Measurements from ENCODE around the gene C3orf38.
"Not testable (repeated sequence)": the region's sequence is repeated elsewhere in the genome, so short reads cannot be mapped to it uniquely, and the experiment has no call there.

C3orf38 gene

DNA sequence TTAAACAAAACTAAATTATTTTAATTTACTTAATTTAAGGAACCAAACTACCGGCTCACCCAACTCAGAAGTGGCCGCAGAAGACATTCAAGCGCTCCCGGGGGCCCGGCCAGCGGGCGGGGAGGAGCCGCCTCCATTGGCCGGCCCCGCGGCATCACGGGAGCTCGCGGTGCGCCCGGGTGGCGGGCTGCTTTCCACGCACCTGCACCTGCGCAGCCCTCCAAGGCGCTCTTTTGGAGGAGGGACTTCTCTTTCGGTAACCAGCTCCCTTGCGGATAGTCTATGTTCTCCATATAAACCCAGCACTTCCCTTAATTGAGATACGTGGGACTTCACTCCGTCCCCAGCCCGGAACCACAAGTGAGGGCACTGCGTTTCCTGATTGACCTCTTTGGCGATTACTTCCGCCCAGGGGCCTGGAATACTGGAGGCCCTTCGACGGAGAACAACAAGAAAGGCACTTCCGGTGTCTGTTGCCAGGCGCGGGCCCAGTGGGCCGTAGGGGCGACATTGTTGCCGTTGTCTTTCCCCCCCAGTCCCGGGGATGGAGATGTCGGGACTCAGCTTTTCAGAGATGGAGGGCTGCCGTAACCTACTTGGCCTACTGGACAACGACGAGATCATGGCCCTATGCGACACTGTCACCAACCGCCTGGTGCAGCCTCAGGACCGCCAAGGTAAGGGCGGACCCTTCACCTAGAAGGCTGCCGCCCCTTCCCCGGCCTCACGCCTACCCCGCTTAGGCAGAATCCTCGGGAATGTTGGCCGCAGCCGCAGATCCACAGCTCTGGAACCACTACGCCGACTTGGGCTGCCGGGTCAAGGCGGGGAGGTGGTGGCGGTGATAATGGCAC, at the start of gene C3orf38:
C3orf38 (plus strand) TSS at position 451 of the 854 bp plus-strand sequence; CDS start at position 545, 94 bp downstream.
- in situ Hi-C loops (cut with HindIII; ENCODE audit: low sequenced_read_pairs) = no loop called here

DNA sequence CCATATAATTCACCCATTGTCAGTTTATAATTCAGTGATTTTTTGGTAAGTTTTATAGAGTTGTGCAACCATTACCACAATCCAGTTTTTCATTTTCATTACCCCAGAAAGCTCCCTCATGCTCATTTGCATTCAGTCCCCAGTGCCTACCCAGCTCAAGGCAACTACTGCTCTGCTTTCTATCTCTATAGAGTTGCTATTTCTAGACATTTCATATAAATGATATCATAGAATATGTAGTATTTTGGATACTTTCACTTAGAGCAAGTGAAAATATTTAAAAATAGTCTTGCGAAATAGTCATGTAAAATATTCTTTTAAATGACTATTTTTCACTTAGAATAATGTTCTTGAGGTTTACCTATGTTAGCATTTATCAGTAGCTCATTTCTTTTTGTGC, 48.6 kb upstream of the C3orf38 start:
- in situ Hi-C loops (cut with HindIII; ENCODE audit: low sequenced_read_pairs) = no loop called here

DNA sequence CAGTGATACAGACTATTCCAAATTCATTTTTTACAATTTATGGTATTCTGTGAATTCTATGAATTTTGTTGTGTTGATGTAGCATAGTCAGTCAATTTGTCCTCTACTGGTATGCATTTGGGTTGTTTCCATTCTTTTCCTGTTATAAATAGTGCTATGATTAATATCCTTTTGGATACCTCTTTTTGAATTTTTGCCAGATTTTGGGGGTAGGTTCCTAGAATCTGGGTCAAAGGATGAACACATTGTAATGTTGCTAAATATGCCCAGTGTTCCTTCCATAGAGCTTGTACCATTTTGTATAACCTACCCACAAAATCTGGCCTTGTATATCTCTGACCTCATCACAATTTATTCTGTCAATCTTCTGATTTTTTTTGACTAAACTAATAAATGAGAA, 44.4 kb upstream of the C3orf38 start:
- in situ Hi-C loops (cut with HindIII; ENCODE audit: low sequenced_read_pairs) = no loop called here

DNA sequence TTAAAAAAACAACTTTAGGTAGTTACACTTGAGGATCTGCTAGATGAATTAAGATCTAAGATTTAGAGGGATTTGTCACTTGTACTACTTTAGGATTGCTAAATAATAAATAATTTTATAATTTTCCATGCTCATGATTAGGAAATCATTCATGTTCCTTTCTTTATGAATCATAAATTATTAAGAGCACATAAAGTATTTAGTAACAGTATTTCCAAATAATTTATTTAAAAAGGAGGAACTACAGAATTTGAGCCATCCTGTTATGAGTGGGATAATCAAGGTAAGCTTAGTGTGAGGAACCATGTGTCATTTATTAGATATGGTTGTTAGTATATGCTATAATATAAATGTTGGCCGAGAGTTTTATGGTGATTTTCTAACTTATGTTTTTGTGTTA, 37.5 kb upstream of the C3orf38 start:
- in situ Hi-C loops (cut with HindIII; ENCODE audit: low sequenced_read_pairs) = no loop called here

DNA sequence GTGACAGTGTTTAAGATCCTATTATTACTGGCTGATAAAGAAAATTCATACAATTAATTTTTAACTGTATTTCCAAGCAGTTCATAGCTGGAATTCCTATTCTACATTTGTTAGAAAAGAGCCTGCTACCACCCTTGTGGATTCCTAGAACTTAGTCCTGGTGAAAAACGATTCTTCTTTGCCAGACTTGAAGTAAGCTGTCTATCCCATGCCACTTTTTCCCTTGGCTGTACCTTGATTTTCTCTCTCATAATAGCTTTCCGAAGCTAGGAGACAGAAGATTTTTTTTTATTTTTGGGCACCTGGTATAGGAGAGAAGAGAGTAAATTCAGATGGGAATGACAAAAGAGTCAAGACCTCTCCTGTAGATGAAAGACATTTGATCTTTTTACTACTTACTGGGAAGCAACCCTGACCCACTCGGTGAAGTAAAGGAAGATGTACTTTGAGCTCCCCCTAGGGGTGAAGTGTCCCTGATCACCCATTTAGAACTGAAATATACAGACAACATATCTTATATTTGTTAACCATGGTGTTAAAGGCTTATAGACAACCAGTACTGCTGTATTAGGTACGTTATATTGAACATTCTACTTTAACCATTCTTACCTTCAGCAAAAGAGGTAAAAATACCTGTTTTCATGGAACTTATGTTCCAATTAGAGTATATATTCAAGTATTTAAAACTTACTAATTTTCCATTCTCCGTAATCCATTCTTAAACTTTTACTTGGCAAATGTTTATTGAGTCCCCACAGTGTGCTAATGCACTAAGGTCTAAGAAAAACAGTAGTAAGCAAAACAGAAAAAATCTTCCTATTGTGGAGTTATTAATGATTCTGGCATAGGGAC, 36.2 kb upstream of the C3orf38 start:
- in situ Hi-C loops (cut with HindIII; ENCODE audit: low sequenced_read_pairs) = no loop called here

DNA sequence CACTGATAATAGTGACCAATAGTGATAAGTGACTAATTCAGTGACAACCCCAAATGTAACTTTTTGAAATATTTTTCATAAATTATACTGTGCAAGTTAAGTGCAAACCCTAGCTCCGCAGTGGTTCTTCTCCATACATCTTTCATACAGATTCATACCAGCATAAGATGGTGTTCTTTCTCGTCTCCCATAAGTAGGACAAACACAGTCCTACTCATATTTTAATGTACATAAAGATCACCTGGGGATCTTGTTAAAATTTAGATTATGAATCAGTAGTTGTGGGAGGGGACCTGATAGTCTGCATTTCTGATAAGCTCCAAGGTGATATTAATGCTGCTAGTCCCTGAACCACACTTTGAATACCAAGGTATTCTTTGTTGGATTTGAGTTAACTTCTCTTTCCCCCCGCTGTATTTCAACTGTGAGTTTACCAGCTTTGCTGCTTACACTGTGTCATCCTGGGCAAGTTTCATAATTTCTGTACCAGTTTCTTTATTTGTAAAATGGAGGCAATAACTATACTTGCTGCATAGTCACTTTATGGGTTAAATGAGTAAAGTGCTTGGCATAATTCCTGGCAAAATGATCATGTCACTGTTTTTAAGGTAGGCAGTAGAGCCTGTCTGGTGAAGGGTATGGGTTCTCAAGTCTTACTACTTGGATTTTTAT, 34.7 kb upstream of the C3orf38 start:
- in situ Hi-C loops (cut with HindIII; ENCODE audit: low sequenced_read_pairs) = no loop called here

DNA sequence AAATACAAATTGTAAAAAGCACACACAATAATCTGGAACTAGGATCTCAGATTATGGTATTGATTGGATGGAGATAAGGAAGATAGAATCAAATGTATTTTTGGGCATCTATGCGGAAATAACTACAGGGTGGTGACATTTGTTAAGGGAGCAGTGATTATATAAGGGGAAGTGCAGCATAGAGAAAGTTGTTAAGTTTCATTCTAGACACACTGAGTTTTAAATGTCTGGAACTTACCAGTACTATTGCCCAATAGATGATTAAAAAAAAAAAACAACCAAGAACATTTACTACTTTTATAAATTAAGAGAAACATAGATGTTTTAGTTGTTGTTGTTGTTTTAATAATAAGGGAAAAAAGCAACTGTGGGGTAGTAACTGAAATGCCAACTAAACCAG, 32.1 kb upstream of the C3orf38 start:
- in situ Hi-C loops (cut with HindIII; ENCODE audit: low sequenced_read_pairs) = no loop called here

DNA sequence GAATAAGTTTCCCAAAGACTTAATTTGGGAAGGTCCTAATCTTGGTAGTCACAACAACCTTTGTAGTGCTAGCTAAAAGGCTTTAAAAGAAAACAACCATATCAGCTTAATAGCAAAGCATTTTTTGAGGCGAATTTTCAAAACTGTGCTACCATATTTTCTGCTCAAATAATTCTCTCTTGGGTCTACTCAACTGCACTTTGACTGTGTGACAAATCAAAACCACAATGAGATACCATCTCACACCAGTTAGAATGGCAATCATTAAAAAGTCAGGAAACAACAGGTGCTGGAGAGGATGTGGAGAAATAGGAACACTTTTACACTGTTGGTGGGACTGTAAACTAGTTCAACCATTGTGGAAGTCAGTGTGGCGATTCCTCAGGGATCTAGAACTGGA, 31.2 kb upstream of the C3orf38 start:
- in situ Hi-C loops (cut with HindIII; ENCODE audit: low sequenced_read_pairs) = not testable (repeated sequence)

DNA sequence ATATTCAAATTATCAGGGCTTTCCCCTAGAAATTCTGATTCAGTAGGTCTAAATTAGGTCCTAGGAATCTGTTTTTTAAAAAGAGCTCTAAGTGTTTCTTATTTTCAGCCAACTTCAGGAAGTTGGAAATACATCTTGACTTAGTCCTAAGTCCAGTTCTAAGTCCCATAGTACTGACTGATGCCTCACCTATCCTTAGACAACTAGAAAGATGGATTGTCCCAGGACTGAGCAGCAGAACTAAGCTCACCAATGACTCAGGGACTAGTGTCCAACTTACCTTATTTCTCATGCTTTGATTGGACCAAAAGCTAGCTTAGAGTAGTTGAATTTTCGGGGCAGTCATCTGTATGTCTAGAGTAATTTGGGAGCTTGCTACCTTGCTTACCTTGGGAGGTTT, 26.2 kb upstream of the C3orf38 start:
- in situ Hi-C loops (cut with HindIII; ENCODE audit: low sequenced_read_pairs) = no loop called here

DNA sequence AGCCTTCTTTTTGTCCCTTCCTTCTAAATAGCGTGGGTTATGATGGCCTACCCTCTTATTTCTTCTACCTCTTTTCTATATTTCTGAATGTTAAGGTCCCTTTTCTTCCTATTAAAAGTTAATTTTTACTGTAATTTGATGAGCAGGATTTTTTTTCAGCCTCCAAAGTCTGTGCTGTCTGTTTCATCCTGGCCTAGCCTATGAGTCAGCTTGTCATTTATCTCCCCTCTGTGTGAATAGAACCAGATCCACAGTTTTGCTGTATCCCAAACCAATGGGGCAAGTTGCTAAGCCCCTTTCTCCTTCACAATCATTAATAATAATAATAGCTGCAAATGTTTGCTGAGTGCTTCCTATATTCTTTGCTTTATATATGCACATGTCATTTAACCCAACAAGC, 18.1 kb upstream of the C3orf38 start:
- in situ Hi-C loops (cut with HindIII; ENCODE audit: low sequenced_read_pairs) = no loop called here

DNA sequence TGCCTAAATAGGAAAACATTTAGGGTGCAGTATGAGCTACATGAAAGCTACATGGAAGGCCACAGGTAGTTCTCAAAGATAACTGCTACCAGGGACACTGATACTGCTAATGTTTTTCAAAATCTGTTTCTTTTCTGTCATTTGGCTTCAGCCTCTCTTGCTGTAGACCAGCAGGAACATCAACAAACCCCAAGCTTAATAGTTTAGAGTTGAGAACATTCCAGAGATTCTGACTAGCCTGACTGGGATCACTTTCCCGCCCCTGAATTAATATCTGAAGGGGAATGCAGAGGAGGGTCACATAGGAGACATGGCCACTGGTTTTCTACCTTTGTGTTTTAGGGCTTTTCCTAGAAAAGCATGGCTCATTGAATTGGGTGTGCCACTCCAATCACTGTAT, 16.9 kb upstream of the C3orf38 start:
- in situ Hi-C loops (cut with HindIII; ENCODE audit: low sequenced_read_pairs) = no loop called here

DNA sequence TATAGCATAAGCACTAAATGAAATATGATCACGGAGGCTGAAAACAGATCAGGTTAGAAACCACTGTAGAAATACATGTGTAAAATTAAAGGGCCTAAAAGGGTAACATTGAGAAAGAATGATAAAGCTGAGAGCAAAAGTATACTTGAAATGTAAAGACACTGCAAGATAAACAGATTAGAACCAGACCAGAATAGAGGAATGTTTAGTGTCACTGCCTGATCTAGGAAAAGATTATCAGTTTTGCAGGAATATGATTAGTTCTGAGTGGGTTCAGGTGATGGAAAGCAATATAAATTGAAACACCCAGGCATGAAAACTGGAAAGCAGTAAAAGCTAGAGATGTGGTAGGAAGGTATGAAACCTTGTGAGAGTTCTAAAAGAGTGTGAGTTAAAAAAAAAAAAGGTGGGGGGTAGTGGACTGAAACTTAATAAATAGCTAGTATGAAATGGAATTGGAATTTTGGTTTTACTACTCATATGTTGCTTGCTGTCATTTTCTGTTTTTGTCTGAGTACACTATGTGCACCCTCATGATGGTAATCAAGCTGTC, 16.0 kb upstream of the C3orf38 start:
- in situ Hi-C loops (cut with HindIII; ENCODE audit: low sequenced_read_pairs) = no loop called here

DNA sequence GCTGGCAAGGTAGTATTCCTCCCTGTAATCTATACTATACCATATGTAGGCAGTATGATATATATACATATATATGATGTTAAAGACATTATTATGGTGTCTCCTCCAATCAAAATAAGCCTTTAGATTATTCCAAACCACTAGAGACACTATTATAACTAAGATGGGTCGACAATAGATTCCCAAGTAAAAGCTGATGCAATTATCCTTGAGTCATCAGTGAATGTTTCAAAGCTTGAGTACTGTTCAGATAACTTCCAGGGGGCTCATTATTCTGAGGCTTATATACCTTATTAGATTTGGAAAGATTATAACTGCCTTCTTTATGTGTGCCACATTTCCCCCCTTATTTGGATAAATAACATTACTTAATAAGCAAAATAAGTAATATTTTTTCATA, 11.9 kb upstream of the C3orf38 start:
- in situ Hi-C loops (cut with HindIII; ENCODE audit: low sequenced_read_pairs) = no loop called here

DNA sequence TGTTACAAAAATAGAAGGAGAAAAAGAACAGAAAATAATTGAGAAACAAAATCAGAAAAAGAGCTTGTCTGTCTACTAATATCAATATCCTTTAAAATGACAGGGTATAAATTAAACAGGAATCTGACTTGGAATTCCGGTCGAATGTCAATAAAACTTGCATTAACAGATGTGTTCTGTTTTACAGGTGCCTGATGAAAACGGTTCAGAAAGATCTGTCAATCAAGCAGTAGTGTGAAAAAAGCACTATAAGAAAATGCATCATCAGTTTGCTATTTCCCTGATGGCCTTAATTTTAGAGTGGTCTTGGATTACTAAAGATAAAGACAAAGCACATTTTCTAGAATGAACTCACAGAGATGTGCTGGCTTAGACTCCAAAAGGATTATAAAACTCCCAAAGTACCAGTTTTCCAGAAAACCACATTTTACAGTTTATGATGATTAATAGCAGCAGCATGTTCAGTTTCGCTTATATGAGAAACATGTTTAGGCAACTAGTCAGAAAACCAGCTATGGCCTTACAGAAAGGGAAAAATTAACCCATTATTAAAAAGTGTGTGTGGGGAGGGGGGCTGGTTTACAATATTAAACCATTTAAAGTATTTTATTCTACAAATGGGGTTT, 8.2 kb upstream of the C3orf38 start:
- in situ Hi-C loops (cut with HindIII; ENCODE audit: low sequenced_read_pairs) = no loop called here

DNA sequence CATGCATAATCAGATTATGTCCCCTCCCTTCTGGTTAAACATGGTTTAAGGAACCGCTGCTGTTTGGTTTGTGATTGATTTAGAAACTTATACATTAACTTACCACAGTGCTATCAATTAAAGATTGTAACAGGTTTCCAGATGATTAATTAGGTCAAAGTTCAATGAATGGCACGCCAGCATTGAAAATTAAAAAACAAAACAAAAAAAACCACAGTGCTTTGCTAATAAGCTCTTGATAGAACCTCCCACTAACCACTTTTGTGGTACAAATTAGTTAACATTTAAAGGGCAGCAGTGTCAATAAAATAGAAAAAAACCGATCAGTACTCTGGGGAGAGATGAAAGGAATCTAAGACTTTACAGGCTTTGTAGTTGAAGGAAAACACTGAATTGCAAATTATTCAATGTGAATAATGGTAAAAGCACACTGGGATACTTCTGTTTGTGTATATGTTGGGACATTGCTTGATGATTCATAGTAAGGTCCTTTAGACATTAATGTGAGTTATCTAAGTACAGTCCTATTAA, 7.6 kb upstream of the C3orf38 start:
- in situ Hi-C loops (cut with HindIII; ENCODE audit: low sequenced_read_pairs) = no loop called here

DNA sequence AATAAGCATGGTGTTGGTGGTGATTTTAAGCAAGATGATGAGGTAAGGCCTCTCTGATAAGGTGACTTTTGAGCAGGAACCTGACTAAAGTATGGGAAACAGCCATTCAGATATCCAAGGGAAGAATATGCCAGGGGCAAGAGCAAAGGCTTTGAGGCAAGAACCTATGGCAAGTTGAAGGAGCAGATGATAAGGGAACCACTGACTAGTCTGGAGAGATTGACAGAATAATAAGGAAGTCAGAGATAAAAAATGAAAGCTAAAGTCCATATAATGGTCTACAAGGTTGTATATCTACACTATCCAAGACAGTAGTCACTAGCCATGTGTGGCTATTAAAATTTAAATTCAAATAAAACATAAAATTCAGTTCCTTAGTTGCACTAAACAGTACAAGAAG, 2.5 kb upstream of the C3orf38 start:
- in situ Hi-C loops (cut with HindIII; ENCODE audit: low sequenced_read_pairs) = no loop called here

DNA sequence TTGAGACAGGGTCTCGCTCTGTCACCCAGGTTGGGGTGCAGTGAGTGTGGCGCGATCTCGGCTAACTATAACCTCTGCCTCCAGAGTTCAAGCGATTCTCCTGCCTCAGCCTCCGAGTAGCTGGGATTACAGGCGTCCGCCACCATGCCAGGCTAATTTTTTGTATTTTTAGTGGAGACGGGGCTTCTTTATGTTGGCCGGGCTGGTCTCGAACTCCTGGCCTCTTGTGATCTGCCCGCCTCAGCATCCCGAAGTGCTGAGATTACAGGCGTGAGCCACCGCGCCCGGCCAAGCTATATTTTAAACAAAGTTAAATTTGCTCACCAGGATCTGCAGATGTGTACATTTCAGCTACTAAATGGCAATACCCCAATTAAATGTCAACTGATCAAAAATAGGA, 1.1 kb upstream of the C3orf38 start:
- in situ Hi-C loops (cut with HindIII; ENCODE audit: low sequenced_read_pairs) = no loop called here

DNA sequence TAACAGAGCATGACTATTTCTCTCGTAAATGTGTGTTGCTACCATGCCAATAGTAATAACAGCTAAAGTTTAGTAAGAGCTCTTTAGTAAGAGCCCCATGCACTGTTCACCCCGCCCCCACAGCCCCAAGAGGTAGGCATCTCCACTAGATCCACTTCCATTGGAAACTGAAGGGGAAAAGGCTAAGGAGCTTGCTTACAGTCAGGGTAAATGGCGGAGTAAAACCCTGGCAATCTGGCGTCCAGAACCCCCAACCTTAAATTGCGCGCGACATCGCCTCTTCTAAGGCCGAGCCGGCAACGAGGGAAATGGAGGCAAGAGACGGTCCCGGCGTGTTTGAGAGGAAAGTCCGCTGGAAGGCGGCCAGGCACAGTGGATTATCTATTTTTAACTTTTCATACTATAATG, 654 bp upstream of the C3orf38 start:
- in situ Hi-C loops (cut with HindIII; ENCODE audit: low sequenced_read_pairs) = no loop called here

DNA sequence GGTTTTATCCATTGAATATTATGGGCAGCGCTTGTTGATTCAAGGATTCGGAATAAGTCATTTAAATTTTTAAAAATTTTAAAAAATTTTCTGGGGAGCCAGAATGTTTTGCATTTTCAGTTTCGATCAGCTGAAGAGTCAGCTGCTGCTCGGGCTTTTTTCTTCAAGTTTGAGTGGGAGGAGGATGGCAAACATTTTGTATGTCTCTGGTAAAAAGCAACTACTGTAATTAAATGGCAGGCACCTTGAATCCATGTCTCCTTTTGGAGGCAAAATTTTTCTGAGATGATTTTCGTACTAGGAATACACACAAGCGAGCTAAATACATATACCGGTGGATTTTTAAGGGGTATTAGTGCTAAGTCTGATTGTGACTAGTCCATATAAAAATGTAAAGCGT, 612 bp downstream of the C3orf38 start:
- in situ Hi-C loops (cut with HindIII; ENCODE audit: low sequenced_read_pairs) = no loop called here

DNA sequence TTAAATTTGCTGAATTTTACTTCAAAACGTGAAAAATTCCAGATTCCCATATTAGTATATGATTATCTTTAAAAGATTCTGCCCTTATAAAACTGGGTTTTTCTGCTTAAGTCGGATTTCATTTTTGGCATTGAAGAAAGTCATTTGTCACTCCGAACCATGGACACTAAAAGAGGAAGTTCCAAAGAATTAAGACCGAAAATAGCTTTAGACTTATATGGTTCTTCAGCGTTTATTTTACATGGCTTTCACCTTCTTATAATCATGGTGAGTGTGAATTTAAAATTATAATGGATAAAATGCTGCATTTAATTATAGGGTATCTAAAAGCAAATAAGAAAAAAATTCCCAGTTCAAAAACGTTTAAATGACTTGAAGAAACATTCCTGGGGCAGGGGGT, 1.0 kb downstream of the C3orf38 start:
- in situ Hi-C loops (cut with HindIII; ENCODE audit: low sequenced_read_pairs) = no loop called here

DNA sequence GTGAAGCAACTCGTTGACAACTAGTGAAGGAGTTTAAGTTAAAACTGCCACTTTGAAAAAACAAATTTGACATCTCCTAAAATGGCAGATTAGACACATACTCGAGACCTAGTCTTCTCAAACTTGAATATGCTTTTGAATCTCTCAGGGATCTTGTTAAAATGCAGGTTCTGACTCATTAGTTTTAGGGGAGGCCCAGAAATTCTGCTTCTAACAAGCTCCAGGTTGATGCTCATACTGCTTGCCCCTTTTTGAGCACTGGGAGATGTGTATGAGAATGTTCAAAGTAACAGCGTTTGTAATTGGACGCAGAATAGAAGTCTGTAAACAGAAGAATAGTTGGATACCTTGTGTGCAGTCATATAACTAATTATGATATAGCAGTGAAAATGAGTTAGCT, 1.6 kb downstream of the C3orf38 start:
- in situ Hi-C loops (cut with HindIII; ENCODE audit: low sequenced_read_pairs) = no loop called here
